Fibroblast of villous mesenchyme (primary cell): ENCODE measurements around the gene ABCA7. TPM values are rescaled to one million over a fixed set of nuclear protein-coding genes. Genes with fewer than 3 reads are reported as not detected.
A peak's percentile ranks its signal among the peaks of the same experiment; 100 is the strongest.

Experiments used
- DNase-seq: peaks from one replicate; pipeline ENCODE4 v3.0.0-alpha.2; 2010; ENCODE audit warnings: low read depth
- H3K4me3 ChIP-seq: 2 replicates; pipeline ENCODE4 v1.5.1; 2011; ENCODE audit warnings: low read depth, mild to moderate bottlenecking, low read length
- CTCF ChIP-seq: IDR thresholded peaks from 2 replicates; pipeline ENCODE4 v1.5.1; 2012; ENCODE audit warnings: low read depth, mild to moderate bottlenecking, low read length; ENCODE audit not compliant: insufficient read depth
- total RNA-seq: library from RNA; depleted of rRNA; stranded (reverse); fragments of >200 nt; gene quantifications from 2 replicates; pipeline ENCODE4 v1.2.3, GENCODE V29; 2012

The ABCA7 gene
- total RNA-seq, 1 donor = 11.2 TPM

GRCh38 chr19:1089126-1089771, 49.3 kb downstream of the ABCA7 start:
- no peak for DNase-seq
- TF ChIP-seq CTCF = no peak
- H3K4me3 ChIP-seq = no peak overlapping the region

DNA sequence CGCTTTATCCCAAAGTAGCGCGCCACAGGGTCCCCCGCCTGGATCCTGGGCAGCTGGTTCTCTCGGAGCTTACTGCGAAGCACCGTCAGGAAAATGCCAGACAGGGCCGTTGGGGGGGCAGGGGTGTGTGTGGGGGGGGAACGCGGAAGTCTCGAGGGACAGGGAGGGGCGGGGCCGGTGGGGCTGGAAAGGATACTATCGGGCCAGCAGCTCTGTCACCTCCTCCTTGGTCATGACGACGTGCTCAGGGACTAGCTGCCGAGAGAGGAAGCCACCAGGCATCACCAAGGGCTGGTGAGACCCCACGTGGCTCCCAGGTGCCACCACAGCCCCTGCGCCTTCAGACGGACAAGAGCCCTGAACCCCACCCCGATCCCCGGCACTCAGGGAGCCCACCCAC, 50.0 kb downstream of the ABCA7 start:
- H3K4me3 ChIP-seq = no peak overlapping the region
- TF ChIP-seq CTCF = no peak
- no peak for DNase-seq

DNA sequence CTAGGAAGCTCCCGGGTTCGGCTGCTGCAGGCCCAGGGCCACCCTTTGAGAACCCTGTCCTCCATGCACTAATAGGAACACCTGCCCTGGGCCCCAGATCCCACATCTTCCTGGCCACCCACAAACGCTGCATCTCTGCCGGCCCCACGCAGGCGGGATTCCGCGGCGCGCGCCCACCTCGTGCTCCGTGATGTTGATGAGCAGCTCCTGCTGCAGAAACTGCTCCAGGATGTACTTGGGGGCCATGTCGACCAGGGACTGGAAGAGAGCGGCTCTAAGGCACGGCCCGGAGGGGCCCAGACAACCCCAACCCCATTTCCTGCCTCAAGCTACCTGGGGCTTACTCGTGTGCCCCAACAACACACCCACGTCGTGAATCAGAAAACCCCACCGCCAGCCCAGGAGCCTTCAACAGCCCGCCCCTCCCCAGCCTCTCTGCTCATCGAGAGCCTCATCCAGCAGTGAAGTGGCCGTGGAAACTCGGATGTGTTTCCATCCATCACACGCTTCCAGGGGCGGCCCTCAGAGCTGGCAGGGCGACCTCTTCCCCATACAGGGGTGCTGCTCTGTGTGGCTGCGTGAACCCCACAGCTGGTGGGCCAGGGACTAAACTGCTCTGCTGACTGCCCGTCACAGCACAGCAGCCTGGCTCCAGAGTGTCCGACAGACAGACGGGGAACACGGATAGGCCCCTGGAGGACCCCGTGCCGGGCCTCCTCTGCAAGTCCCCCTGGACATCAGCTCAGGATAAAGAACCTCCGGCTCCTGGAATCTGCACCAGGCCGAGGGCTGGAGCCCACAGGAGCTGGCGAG, 51.0 kb downstream of the ABCA7 start:
- no peak for TF ChIP-seq CTCF
- no peak for DNase-seq

GRCh38 chr19:1091544-1092175, 51.8 kb downstream of the ABCA7 start:
- TF ChIP-seq CTCF = no peak
- H3K4me3 ChIP-seq = no peak overlapping the region

More for the DNA sequence above, 51.0 kb downstream of the ABCA7 start:
- no peak overlapping the region for H3K4me3 ChIP-seq

GRCh38 chr19:1093330-1093729, 53.4 kb downstream of the ABCA7 start:
- no peak overlapping the region for H3K4me3 ChIP-seq
- TF ChIP-seq CTCF = no peak
- no peak for DNase-seq

More at GRCh38 chr19:1091544-1092175, 51.8 kb downstream of the ABCA7 start:
- DNase-seq = no peak

DNA sequence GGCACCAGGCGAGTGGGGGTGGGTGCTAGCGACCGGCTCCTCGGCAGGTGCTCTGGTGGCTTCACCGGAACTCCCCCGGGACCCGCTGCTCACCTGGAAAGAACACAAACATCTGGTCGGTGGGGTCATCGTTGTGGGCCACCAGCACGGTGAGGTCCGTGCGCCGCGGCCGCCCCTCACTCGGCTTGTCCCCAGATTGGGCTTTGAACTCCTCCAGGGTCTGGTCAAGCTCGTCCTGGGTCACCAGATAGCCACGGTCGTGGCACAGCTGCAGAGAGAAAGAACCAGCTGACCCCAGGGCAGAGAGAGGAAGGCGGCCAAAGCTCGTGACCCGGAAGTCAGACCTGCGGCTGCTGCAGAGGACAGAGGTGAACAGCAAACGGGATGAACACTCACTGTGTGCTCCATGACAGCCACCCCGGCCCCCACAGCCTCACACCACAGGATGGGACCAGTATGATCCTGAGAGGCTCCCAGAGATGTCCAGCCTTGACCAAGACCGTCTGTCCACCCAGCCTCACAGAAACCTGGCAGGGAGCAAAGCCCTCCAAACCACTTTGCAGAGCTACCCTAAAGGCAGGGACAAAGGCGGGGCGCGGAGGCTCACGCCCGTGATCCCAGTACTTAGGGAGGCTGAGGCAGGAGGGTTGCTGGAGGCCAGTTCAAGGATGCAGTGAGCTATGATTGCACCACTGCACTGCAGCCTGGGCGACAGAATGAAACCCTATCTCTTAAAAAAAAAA, 54.1 kb downstream of the ABCA7 start:
- DNase-seq = no peak
- TF ChIP-seq CTCF = no peak
- peak overlapping the region; percentile 91 for H3K4me3 ChIP-seq
